Ectodermal cell (in vitro differentiated cells): ENCODE measurements around the gene KCNV2. TPM values are rescaled to one million over a fixed set of nuclear protein-coding genes. Genes with fewer than 3 reads are reported as not detected.

Experiments used
- H3K27ac ChIP-seq: 2 replicates; pipeline ENCODE4 v1.7.0; 2013; ENCODE audit warnings: mild to moderate bottlenecking, low read depth, low read length; ENCODE audit not compliant: insufficient read depth, poor library complexity, severe bottlenecking
- H3K27me3 ChIP-seq: 2 replicates; pipeline ENCODE4 v1.7.0; 2013; ENCODE audit warnings: mild to moderate bottlenecking, low read length; ENCODE audit not compliant: insufficient read depth, control insufficient read depth, poor library complexity, severe bottlenecking
- H3K36me3 ChIP-seq: one replicate; pipeline ENCODE4 v1.7.0; 2013; ENCODE audit warnings: low read length; ENCODE audit not compliant: control insufficient read depth, insufficient read depth
- H3K4me1 ChIP-seq: one replicate; pipeline ENCODE4 v1.7.0; 2013; ENCODE audit warnings: low read length; ENCODE audit not compliant: control insufficient read depth, insufficient read depth
- H3K4me3 ChIP-seq: 2 replicates; pipeline ENCODE4 v1.7.0; 2013; ENCODE audit warnings: low read depth, low read length, control low read depth; ENCODE audit not compliant: insufficient read depth
- H3K9me3 ChIP-seq: 2 replicates; pipeline ENCODE4 v1.7.0; 2013; ENCODE audit warnings: mild to moderate bottlenecking, low read length, moderate library complexity; ENCODE audit not compliant: control insufficient read depth
- WGBS, 2 experiments: methylation state at CpG; one replicate each; pipeline ENCODE4 v1.1.7; 2013; ENCODE audit warnings: missing lambda C conversion rate in 2 of 2; 5-methylcytosine and 5-hydroxymethylcytosine counted together
- polyA plus RNA-seq, 4 experiments: library from polyadenylated mRNA; stranded (reverse); fragments of 50-300 nt; gene quantifications; one replicate each; pipeline ENCODE4 v1.2.3, GENCODE V29; 2013

KCNV2 gene
- not detected for polyA plus RNA-seq (2013, experiment 1 of 4)
- polyA plus RNA-seq (2013, experiment 2 of 4): not detected
- polyA plus RNA-seq (2013, experiment 3 of 4): not detected
- not detected for polyA plus RNA-seq (2013, experiment 4 of 4)

DNA sequence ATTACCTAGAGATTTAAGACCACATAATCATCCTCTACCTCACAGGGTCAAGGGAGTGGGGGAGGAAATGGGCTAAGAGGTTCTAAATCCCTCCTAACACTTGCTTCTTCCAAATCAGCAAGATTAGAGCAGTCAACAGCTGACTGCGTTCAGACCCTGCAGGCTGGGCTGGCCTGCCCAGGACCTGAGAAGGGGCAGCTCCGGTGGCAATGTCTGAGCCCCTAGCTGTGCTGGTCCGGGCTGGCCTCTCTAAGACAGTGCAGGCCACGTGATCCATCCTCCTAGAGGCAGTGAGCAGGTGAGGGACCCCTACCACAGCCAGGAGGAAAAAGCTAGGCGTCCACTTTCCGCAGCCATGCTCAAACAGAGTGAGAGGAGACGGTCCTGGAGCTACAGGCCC lies at the start of gene KCNV2:
KCNV2 (plus strand) TSS at position 126 of the 400 bp plus-strand sequence; CDS start at position 356, 230 bp downstream.
- Histone ChIP-seq H3K36me3 (peaks cover 8% of the 10 kb centered on the region), H3K4me1 (no peaks in the 10 kb centered on the region), H3K27me3 (no peaks in the 10 kb centered on the region), H3K27ac (no peak within 1 kb of the TSS), H3K9me3 (no peaks in the 10 kb centered on the region), H3K4me3 (no peak within 1 kb of the TSS)
- WGBS, 2 experiments: 93 to 94% methylated on average over 7 of the region's 7 CpGs

DNA sequence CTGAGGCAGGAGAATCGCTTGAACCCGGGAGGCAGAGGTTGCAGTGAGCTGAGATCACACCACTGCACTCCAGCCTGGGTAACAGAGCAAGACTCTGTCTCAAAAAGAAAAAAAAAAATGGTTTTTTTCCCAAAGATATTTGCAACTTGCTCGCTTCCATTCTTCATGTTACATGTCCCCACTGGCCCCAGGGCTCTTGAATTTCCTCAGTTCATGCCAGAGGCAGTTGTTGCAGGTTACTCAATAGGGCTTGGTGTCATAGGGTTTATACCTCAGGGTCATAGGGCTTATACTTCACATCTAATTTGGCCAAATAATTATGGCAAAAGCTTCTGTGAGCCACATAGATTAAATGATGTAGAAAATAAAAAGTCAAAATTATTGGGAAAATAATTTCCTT lies 44.1 kb upstream of the KCNV2 start:
- no peaks in the 10 kb centered on the region for H3K36me3 ChIP-seq
- no peaks in the 10 kb centered on the region for H3K27me3 ChIP-seq
- no peaks in the 10 kb centered on the region for H3K9me3 ChIP-seq
- H3K27ac ChIP-seq: no peak overlapping the region
- H3K4me1 ChIP-seq: no peaks in the 10 kb centered on the region
- no peak overlapping the region for H3K4me3 ChIP-seq
- WGBS, 2 experiments: 68 to 96% methylated on average over 3 of the region's 3 CpGs

DNA sequence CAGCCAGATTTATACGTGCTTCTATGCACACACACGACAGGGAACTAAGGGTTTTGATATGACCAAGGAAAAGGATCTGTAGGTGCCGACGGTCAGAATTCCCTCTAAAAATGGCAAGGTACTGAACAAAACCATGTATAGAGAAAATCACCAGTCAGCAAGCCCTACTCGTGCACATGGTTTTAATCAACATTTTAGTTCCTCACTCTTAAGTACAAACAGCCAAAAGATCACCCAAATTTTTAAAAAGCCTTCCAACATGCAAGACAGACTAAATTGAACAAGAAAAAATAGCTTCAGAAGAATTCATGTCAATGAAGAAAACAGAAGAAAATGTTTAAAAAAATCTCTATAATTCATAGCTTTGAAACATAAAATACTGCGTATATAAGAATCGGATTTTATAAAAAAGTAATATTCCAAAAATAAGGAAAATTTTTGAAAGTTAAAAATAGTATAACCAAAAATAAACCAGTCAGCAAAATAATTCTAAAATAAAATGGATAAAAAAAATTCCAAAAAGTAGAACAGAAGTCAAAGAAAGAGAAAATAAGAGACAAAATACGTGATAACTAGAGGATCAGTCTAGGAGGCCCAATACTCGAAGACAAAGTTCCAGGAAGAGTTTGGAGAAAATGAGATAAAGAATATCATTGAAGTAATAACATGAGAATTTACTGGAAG lies 43.0 kb upstream of the KCNV2 start:
- WGBS, 2 experiments: 90 to 94% methylated on average over 7 of the region's 9 CpGs
- H3K9me3 ChIP-seq: no peaks in the 10 kb centered on the region
- no peak overlapping the region for H3K4me3 ChIP-seq
- H3K27ac ChIP-seq: no peak overlapping the region
- H3K4me1 ChIP-seq: no peaks in the 10 kb centered on the region
- H3K27me3 ChIP-seq: no peaks in the 10 kb centered on the region
- no peaks in the 10 kb centered on the region for H3K36me3 ChIP-seq

DNA sequence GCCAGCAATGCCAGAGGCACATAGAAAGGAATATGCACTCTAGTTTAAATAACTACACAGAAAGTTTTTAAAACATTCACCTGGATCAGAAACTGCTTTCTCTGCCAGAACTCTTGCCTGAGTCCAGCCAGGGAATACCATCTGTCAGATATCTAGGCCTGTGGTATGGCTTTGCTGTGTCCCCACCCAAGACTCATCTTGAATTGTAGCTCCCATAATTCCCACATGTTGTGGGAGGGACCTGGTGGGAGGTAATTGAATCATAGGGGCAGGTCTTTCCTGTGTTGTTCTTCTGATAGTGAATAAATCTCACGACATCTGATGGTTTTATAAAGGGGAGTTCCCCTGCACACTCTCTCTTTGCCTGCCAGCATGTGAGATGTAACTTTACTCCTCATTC lies 41.5 kb upstream of the KCNV2 start:
- H3K27me3 ChIP-seq: no peaks in the 10 kb centered on the region
- no peak overlapping the region for H3K4me3 ChIP-seq
- no peaks in the 10 kb centered on the region for H3K9me3 ChIP-seq
- H3K36me3 ChIP-seq: no peaks in the 10 kb centered on the region
- WGBS, 2 experiments: 93 to 100% methylated on average over 1 of the region's 1 CpG
- no peak overlapping the region for H3K27ac ChIP-seq
- no peaks in the 10 kb centered on the region for H3K4me1 ChIP-seq

DNA sequence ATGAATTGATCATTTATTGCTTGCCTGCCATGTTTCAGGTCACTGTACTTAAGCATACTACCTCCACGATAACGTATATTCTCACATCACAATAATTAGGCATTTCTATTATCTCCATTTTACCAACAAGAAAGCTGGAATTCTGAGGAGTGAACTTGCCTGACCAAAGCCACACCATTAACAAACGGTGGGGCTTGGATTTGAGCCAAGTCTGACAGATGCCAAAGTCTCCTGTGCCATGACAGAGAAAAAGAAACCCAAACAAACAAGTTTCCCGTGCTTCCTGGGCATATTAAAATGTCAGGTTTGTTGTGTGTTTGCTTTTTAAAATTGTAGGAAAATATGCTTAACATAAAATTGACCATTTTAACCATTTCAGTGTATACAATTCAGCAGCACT lies 40.8 kb upstream of the KCNV2 start:
- H3K4me1 ChIP-seq: no peaks in the 10 kb centered on the region
- H3K4me3 ChIP-seq: no peak overlapping the region
- H3K9me3 ChIP-seq: no peaks in the 10 kb centered on the region
- H3K27ac ChIP-seq: no peak overlapping the region
- no peaks in the 10 kb centered on the region for H3K36me3 ChIP-seq
- 84 to 92% methylated on average over 4 of the region's 4 CpGs for WGBS, 2 experiments
- no peaks in the 10 kb centered on the region for H3K27me3 ChIP-seq

DNA sequence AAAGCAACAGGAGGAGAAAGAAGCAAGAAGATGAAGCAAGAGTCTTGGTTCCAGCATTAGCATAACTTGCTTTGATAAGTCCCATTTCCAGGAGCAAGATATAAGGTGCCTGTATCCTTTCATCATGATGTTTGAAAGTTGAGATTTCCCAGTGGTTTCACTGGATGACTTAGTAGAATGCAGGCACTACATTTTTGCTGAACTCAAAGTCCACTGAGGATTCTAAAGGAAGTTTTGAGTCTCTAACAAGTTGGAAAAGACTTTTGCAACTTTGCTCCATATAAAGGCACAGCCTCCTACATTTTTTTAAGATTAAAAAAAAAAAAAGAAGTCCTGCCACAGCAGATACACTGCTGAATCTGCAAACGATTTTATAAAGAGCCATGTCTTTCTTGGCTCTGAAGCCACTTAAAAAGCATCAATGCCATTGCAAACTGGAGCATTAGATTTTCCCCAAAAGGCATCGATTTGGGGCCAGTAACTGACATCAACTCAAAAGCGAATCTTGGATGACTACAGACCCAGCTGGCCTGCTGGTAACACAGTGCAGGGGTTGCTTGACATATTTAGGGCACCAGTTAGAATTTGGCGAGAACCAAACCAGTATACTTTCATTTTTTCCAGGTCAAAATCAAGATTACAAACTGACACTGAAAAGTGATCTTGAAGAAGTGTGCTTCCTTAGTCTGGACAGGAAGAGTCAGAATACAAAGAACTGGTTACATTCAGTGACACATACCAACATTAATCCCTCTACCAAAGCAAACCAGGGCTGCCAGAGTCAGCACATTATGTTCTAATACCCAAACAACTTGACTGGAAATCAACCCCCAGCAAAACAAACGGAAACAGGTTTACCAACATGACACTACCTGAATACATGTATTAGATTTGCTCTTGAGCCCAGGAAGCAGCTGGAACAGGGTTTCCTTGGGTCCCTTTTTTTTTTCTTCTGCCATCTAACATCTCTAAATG lies 39.1 kb upstream of the KCNV2 start:
- Histone ChIP-seq H3K9me3 (no peaks in the 10 kb centered on the region), H3K27ac (no peak overlapping the region), H3K4me3 (no peak overlapping the region), H3K36me3 (no peaks in the 10 kb centered on the region), H3K4me1 (no peaks in the 10 kb centered on the region), H3K27me3 (no peaks in the 10 kb centered on the region)
- 88 to 90% methylated on average over 5 of the region's 5 CpGs for WGBS, 2 experiments

DNA sequence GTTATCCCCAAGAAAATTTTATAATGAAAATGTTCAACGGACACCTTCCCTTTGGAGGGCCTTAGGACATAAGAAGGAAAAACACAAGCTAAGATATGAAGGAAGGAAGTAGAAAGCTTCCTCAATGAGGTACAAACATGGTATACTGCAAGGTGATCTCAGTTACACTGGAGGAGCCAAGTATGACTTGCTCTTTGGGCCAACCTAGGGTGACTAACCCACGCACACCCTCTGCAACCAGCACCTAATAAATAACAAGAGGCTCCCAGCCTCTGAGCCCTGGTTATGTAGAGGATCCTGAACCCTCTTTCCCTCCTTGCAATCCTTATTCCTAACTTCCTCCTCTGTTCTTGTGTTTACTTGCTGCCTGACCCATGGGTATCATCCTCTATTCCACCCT lies 38.3 kb upstream of the KCNV2 start:
- 94 to 97% methylated on average over 2 of the region's 2 CpGs for WGBS, 2 experiments
- H3K36me3 ChIP-seq: no peaks in the 10 kb centered on the region
- H3K4me1 ChIP-seq: no peaks in the 10 kb centered on the region
- H3K27me3 ChIP-seq: no peaks in the 10 kb centered on the region
- H3K9me3 ChIP-seq: no peaks in the 10 kb centered on the region
- H3K27ac ChIP-seq: no peak overlapping the region
- no peak overlapping the region for H3K4me3 ChIP-seq

DNA sequence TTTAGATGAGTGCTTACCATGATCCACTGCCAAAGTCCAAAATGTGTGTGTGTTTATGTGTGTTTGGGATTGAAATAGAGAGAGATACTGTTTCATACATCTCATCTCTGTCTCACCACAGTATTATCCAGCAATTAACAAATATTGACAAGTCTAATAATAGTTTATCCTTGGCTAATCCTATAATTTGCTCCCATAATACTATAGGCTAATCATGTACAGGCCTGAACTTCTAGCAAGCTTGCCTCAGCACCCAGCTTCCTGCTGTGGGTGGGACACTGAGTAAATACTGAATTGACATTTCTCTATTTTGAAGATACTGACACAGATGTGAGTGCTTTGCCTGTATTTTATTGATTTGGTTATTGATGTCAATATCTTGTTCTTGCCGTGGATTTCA lies 35.3 kb upstream of the KCNV2 start:
- H3K27ac ChIP-seq: no peak overlapping the region
- H3K4me1 ChIP-seq: no peaks in the 10 kb centered on the region
- no peaks in the 10 kb centered on the region for H3K27me3 ChIP-seq
- H3K4me3 ChIP-seq: no peak overlapping the region
- 80 to 86% methylated on average over 1 of the region's 1 CpG for WGBS, 2 experiments
- no peaks in the 10 kb centered on the region for H3K9me3 ChIP-seq
- no peaks in the 10 kb centered on the region for H3K36me3 ChIP-seq

DNA sequence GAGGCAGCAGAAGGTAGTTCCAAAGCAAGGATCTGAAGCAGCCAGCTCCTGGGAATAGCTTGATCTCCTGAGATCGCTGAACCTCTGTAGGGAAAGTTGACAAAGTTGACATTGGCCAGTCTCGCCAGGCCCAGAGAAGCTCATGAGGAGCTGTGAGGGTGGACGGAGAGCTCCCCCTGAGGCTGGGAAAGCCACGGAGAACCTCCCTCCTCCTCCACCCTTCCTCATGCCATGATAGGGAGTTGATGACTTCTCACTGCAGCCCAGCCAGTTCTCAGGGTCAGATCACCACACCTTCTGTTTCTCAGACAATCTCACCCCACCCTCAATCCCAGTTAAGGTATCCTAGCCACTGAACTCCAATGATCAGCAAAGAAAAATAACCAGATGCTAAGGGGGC lies 30.4 kb upstream of the KCNV2 start:
- Histone ChIP-seq H3K27ac (no peak overlapping the region), H3K4me3 (no peak overlapping the region), H3K36me3 (no peaks in the 10 kb centered on the region), H3K4me1 (no peaks in the 10 kb centered on the region), H3K27me3 (no peaks in the 10 kb centered on the region), H3K9me3 (no peaks in the 10 kb centered on the region)
- 83 to 84% methylated on average over 4 of the region's 4 CpGs for WGBS, 2 experiments

DNA sequence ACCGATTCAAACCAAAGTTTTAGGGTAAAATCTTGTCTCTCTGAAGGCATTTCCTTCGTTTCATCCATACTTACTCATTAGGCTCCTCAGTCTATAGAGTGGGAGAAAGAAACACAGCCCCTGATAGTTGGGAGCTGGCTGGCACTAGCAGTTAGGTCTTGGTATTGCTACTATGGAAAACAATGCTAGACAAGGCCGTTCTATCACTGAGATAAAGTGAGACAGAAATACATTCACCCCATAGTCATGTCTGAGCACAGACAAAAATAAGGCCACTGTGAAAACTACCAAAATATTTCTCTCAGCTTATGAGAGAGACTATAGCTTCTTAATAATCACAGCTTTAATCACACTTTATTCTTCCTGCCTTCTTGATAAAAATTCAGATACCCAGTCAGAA lies 28.7 kb upstream of the KCNV2 start:
- Histone ChIP-seq H3K27ac (no peak overlapping the region), H3K36me3 (no peaks in the 10 kb centered on the region), H3K9me3 (no peaks in the 10 kb centered on the region), H3K4me3 (no peak overlapping the region), H3K27me3 (no peaks in the 10 kb centered on the region), H3K4me1 (no peaks in the 10 kb centered on the region)
- 82 to 93% methylated on average over 1 to 3 of the region's 3 CpGs for WGBS, 2 experiments
